Stomach (tissue), 4 donors: ENCODE results near the gene IFT22.
"Not testable (repeated sequence)": the region's sequence is repeated elsewhere in the genome, so short reads cannot be mapped to it uniquely, and the experiment has no call there.

Source experiments
- POLR2A ChIP-seq, 4 donors: fragments of 450-650 bp; IDR thresholded peaks; one replicate each; pipeline ENCODE4 v1.6.1; 2016; ENCODE audit warnings: antibody characterized with exemption in 4 of 4, control low read depth in 2 of 4, mild to moderate bottlenecking in 1 of 4, moderate library complexity in 1 of 4
- POLR2AphosphoS5 ChIP-seq, 3 donors: sonication (generic); formaldehyde crosslinking; IDR thresholded peaks; one replicate each; pipeline ENCODE4 v1.6.1; 2016; ENCODE audit warnings: antibody characterized with exemption in 3 of 3

DNA sequence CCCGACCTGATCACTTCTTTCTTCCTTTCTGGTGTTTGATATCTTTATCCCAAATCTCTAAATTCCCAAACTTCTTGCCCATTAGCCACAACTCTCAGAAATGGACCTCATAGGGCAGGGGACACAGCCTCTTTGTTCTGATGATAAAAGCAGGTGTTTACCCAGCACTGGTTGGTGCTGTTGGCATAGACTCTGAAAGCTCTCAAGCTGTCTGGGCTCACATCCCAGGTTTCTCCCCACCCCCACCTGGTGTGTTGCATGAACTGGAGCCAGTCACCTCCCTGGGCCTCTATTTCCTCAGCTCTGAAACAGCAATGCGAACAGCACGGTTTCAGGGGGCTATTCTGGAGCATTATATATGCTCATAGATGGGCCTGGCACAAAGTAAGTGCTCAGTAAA, 35.7 kb downstream of the IFT22 start:
- not testable (repeated sequence) for TF ChIP-seq POLR2AphosphoS5, POLR2A (IDR thresholded peaks at IDR 0.05)
